ENCODE data around the gene CDH13. TPM values are rescaled to one million over a fixed set of nuclear protein-coding genes. Genes with fewer than 3 reads are reported as not detected.
A peak's percentile ranks its signal among the peaks of the same experiment; 100 is the strongest.

Gene CDH13
- total RNA-seq, 4 donors from 2014 or later, result 5.8 to 36.7 (median 20.4) TPM

DNA sequence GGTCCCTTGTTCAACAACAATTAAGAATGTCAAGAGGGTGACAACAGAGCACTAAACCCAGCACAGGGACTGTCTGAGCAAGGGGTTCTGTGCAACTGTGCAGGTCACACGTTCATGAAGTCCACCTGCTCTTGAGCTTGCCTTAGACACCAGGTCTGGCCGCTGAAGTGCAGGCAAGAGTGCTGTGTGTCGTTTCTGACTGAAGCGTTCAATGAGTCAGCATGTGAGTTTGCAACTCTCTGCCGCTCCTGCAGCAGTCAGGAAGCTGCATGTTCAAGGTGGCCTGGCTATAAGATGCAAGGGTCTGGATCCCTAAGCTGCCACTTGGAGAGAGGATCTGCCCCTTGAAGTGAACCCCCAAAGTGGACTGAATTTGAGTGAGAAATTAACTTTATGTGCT, 848.3 kb downstream of the CDH13 start:
- H3K27ac ChIP-seq, result no peak overlapping the region
- H3K4me3 ChIP-seq, result no peak overlapping the region
- no peak for TF ChIP-seq POLR2A (IDR thresholded peaks at IDR 0.05)
- TF ChIP-seq, protein P1, sequence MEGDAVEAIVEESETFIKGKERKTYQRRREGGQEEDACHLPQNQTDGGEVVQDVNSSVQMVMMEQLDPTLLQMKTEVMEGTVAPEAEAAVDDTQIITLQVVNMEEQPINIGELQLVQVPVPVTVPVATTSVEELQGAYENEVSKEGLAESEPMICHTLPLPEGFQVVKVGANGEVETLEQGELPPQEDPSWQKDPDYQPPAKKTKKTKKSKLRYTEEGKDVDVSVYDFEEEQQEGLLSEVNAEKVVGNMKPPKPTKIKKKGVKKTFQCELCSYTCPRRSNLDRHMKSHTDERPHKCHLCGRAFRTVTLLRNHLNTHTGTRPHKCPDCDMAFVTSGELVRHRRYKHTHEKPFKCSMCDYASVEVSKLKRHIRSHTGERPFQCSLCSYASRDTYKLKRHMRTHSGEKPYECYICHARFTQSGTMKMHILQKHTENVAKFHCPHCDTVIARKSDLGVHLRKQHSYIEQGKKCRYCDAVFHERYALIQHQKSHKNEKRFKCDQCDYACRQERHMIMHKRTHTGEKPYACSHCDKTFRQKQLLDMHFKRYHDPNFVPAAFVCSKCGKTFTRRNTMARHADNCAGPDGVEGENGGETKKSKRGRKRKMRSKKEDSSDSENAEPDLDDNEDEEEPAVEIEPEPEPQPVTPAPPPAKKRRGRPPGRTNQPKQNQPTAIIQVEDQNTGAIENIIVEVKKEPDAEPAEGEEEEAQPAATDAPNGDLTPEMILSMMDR (IDR thresholded peaks at IDR 0.05 in 4 of 5, conservative IDR thresholded peaks at IDR 0.05 in 1 of 5), result no peak
- intact Hi-C loops (cut with DNase I; ENCODE audit: low total_unique reads), result no loop called here
- peaks cover 8 to 17% of the 10 kb centered on the region in 2 donors for H3K4me1 ChIP-seq
- DNase-seq, result no peak
- H3K27me3 ChIP-seq, result no peaks in the 10 kb centered on the region
- in situ Hi-C loops (cut with MboI; ENCODE audit: low sequenced_read_pairs in 4 of 4), result no loop called here
- no peaks in the 10 kb centered on the region for H3K9me3 ChIP-seq
- H3K36me3 ChIP-seq, result no peaks in the 10 kb centered on the region
- ATAC-seq, result no peak

- H3K36me3 ChIP-seq, result no peaks in the 10 kb centered on the region
- H3K9me3 ChIP-seq, result no peaks in the 10 kb centered on the region
- intact Hi-C loops (cut with DNase I; ENCODE audit: low total_unique reads), result no loop called here
- no peaks in the 10 kb centered on the region for H3K27me3 ChIP-seq
- H3K4me1 ChIP-seq, result peaks cover 3 to 4% of the 10 kb centered on the region in 2 donors
- TF ChIP-seq, protein P1 (IDR thresholded peaks at IDR 0.05 in 4 of 5, conservative IDR thresholded peaks at IDR 0.05 in 1 of 5), result no peak
- TF ChIP-seq POLR2A (IDR thresholded peaks at IDR 0.05), result no peak
- ATAC-seq (no peak), DNase-seq (no peak)
- in situ Hi-C loops (cut with MboI; ENCODE audit: low sequenced_read_pairs in 4 of 4), result no loop called here
- H3K4me3 ChIP-seq, result no peak overlapping the region
- no peak overlapping the region for H3K27ac ChIP-seq
Observed at GRCh38 chr16:83481589-83481988, 854.8 kb downstream of the CDH13 start.

DNA sequence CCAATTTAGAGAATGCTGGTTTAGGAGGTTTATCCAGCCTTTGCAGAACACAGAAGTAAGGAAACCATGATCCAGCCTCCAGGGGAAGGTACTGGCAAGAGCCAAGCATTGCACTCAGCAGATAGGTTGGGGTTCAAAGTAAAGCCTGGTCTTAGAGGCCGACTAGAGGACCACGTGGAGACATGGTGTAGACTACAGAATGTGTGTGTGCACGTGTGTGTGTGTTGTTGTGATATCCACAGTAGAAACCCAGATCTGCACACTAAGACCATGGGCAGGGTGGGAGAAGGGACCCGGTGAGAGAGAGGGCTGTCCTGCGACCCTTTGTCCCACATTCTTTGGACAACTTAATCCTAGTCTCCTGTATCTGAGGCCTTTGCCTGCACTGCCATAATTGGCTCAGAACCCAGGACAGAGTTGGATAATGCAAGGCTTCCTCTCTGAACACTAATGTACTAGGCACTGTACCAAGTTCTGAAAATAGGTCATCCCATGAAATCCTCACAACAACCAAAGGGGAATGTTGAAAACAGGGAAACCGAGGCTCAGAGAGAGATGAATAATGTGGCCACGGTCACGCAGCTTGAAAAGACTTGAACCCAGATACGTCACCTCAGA, 855.9 kb downstream of the CDH13 start:
- in situ Hi-C loops (cut with MboI; ENCODE audit: low sequenced_read_pairs in 4 of 4), result no loop called here
- ATAC-seq, result peak; percentile 21 to 66
- H3K27me3 ChIP-seq, result no peaks in the 10 kb centered on the region
- no peak overlapping the region for H3K4me3 ChIP-seq
- intact Hi-C loops (cut with DNase I; ENCODE audit: low total_unique reads), result no loop called here
- no peak for DNase-seq
- H3K36me3 ChIP-seq, result no peaks in the 10 kb centered on the region
- no peak overlapping the region for H3K27ac ChIP-seq
- H3K4me1 ChIP-seq, result peaks cover 3 to 4% of the 10 kb centered on the region in 2 donors
- no peaks in the 10 kb centered on the region for H3K9me3 ChIP-seq
- TF ChIP-seq POLR2A (IDR thresholded peaks at IDR 0.05), result no peak
- TF ChIP-seq, protein P1 (IDR thresholded peaks at IDR 0.05 in 4 of 5, conservative IDR thresholded peaks at IDR 0.05 in 1 of 5), result no peak

DNA sequence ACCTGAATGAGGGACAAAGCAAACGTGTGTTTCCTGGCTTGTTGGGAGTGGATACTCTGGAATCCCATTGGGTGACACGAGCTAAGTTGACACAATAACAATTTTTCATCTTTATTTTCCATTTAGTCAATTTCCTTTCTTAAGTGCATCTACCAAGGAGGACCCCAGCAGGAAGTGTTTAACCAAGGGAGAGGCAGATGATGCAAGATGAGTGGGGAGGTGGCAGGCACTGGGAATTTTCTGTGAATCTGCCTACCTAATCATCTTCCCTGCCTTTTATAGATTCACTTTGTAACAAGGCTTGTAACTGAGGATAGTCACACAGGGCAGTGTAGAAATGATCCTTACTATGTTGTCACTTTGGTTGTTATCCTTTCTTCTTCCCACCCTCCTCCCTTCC, 863.3 kb downstream of the CDH13 start:
- H3K4me1 ChIP-seq, result no peaks in the 10 kb centered on the region
- no peak for ATAC-seq
- no peak overlapping the region for H3K27ac ChIP-seq
- no peaks in the 10 kb centered on the region for H3K36me3 ChIP-seq
- no peak for DNase-seq
- no peaks in the 10 kb centered on the region for H3K27me3 ChIP-seq
- intact Hi-C loops (cut with DNase I; ENCODE audit: low total_unique reads) (no loop called here), in situ Hi-C loops (cut with MboI; ENCODE audit: low sequenced_read_pairs in 4 of 4) (no loop called here)
- H3K4me3 ChIP-seq, result no peak overlapping the region
- no peak for TF ChIP-seq POLR2A (IDR thresholded peaks at IDR 0.05)
- TF ChIP-seq, protein P1 (IDR thresholded peaks at IDR 0.05 in 4 of 5, conservative IDR thresholded peaks at IDR 0.05 in 1 of 5), result no peak
- no peaks in the 10 kb centered on the region for H3K9me3 ChIP-seq

DNA sequence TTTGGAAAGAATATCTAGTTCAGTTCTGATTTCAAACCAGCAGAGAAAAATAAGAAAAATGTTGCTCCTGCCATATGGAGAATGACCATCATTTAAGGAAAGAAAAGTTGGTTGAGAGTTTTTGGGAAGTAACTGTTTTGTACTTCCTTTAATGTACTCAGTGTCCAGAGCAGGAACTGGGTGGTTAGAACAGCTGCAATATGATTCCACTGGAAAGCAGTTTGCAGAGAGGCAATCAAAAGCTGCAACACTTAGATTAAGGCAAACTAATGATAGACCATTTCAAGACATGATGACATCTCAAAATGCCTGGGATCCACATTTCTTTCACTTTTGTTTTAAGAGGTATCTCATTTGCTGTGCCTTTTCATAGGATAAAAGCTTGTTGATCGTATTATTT, 867.7 kb downstream of the CDH13 start:
- in situ Hi-C loops (cut with MboI; ENCODE audit: low sequenced_read_pairs in 4 of 4), result no loop called here
- no peak overlapping the region for H3K4me3 ChIP-seq
- H3K27me3 ChIP-seq, result no peaks in the 10 kb centered on the region
- H3K36me3 ChIP-seq, result no peaks in the 10 kb centered on the region
- TF ChIP-seq, protein P1 (IDR thresholded peaks at IDR 0.05 in 4 of 5, conservative IDR thresholded peaks at IDR 0.05 in 1 of 5), result no peak
- TF ChIP-seq POLR2A (IDR thresholded peaks at IDR 0.05), result no peak
- no peak for ATAC-seq
- intact Hi-C loops (cut with DNase I; ENCODE audit: low total_unique reads), result no loop called here
- no peaks in the 10 kb centered on the region for H3K9me3 ChIP-seq
- no peak overlapping the region for H3K27ac ChIP-seq
- H3K4me1 ChIP-seq, result no peaks in the 10 kb centered on the region
- DNase-seq, result no peak
